NT2/D1 (cell line): ENCODE results near the gene TRAPPC2L.
"Not testable (repeated sequence)": the region's sequence is repeated elsewhere in the genome, so short reads cannot be mapped to it uniquely, and the experiment has no call there.

Experiments
- DNase-seq: peaks from one replicate; pipeline ENCODE4 v3.0.0-alpha.2; 2011; ENCODE audit warnings: low read depth, low spot score
- H3K27me3 ChIP-seq: 2 replicates; pipeline ENCODE4 v1.6.0; 2011; ENCODE audit warnings: mild to moderate bottlenecking; ENCODE audit not compliant: insufficient read length, insufficient read depth
- H3K36me3 ChIP-seq: 2 replicates; pipeline ENCODE4 v1.6.1; 2011; ENCODE audit warnings: mild to moderate bottlenecking, low read length, mixed read lengths; ENCODE audit not compliant: insufficient read depth, insufficient read length
- H3K4me1 ChIP-seq: 2 replicates; pipeline ENCODE4 v1.5.1; 2011; ENCODE audit not compliant: insufficient read depth, insufficient read length
- H3K4me3 ChIP-seq: 2 replicates; pipeline ENCODE4 v1.5.1; 2011; ENCODE audit warnings: low read depth; ENCODE audit not compliant: insufficient read length
- H3K9ac ChIP-seq: 2 replicates; pipeline ENCODE4 v1.6.0; 2011; ENCODE audit warnings: low read depth; ENCODE audit not compliant: insufficient read length
- H3K9me3 ChIP-seq: 2 replicates; pipeline ENCODE4 v1.5.1; 2011; ENCODE audit warnings: mild to moderate bottlenecking, low read length; ENCODE audit not compliant: insufficient read depth
- SUZ12 ChIP-seq: IDR thresholded peaks from 2 replicates; pipeline ENCODE4 v1.6.1; 2011; ENCODE audit not compliant: insufficient read length, insufficient read depth; ENCODE audit errors: extremely low read depth
- YY1 ChIP-seq: IDR thresholded peaks from 2 replicates; pipeline ENCODE4 v1.6.1; 2011; ENCODE audit not compliant: insufficient read length, insufficient read depth
- ZNF274 ChIP-seq: IDR thresholded peaks from 2 replicates; pipeline ENCODE4 v1.6.1; 2011; ENCODE audit warnings: mild to moderate bottlenecking, low read depth, low read length

TRAPPC2L gene

DNA sequence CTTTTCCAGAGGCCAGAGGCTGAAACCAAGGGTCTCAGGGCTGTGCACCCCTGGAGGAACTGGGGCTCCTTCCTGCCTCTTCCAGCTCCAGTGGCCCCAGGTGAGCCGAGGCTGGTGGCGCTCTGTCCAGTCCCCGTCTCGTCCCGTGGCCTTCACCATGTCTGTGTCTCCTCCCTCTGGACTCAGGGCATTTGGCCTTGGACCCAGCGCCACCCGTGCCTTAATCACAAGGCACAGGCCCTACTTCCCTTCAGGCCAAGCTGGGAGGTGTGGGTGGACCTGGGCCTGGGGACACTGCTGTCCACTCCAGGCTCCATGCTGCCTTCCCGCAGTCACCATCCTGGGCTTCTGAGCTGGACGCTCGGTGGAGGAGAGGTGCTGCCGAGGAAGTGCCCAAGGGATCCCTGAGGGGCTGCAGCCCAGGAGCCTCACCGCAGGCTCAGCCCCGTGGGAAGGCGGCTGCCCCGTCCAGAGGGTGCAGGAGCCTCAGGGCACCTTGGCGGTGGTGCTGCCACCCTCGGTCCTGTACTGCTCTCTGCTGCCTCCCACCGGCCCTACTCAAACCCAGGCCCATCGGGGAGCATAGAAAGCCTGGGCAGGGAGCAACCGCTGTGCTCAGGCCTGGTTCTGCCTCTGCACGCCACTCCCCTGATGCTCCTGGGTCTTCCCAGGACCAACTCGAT, 35.6 kb upstream of the TRAPPC2L start:
- H3K9ac ChIP-seq = no peak overlapping the region
- peaks cover 41% of the 10 kb centered on the region for H3K36me3 ChIP-seq
- peaks cover 6% of the 10 kb centered on the region for H3K4me1 ChIP-seq
- H3K9me3 ChIP-seq = no peaks in the 10 kb centered on the region
- no peak overlapping the region for H3K4me3 ChIP-seq
- no peaks in the 10 kb centered on the region for H3K27me3 ChIP-seq
- DNase-seq = no peak
- TF ChIP-seq SUZ12 = no peak
- TF ChIP-seq ZNF274 = no peak
- TF ChIP-seq YY1 = no peak

DNA sequence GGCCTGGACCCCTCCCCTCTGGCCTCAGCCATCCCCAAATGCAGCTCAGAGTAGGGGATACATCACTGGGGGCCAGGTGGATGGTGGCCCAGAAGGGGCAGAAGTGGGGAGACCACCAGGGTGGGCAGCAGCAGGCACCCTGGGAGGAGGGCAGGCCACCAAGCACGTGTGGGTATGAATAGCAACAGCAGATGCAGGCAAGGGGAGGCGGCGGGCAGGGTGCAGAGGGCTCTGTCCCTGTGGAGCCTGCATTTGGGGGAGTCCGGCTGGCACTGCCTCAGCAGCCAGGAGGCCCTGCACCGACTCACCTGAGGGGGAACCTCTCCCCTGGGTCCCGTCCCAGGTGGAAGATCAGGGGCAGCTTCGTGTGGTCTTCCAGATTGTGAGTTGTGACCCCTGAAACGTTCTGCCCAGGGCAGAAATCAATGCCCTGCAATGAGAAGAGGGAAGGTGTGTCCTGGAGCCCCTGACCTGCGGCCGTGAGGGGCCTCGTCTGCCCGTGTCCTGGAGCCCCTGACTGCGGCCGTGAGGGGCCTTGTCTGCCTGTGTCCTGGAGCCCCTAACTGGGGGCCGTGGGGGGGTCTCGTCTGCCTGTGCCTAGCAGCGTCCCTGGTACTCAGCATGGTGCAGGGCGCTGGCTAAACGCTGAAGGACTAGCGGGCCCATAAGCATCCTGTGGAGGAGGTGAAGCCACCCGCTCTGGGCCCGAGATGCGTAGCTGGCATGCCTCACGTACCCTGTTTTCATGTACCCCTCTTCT, 34.5 kb upstream of the TRAPPC2L start:
- TF ChIP-seq ZNF274 = no peak
- no peak for TF ChIP-seq SUZ12
- TF ChIP-seq YY1 = no peak
- H3K4me1 ChIP-seq = peaks cover 6% of the 10 kb centered on the region
- H3K36me3 ChIP-seq = peaks cover 45% of the 10 kb centered on the region
- no peak overlapping the region for H3K9ac ChIP-seq
- no peaks in the 10 kb centered on the region for H3K9me3 ChIP-seq
- H3K27me3 ChIP-seq = no peaks in the 10 kb centered on the region
- H3K4me3 ChIP-seq = no peak overlapping the region
- DNase-seq = no peak

DNA sequence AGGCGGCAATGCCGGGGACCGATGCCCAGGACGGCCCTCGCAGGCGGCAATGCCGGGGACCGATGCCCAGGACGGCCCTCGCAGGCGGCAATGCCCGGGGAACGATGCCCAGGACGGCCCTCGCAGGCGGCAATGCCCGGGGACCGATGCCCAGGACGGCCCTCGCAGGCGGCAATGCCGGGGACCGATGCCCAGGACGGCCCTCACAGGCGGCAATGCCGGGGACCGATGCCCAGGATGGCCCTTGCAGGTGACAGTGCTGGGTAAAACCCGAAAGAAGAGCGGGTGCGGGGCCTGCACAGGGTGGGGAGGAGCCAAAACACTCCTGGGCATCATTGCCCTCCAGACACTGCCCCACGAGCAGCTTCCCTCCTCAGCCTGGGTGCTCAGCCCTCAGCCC, 33.3 kb upstream of the TRAPPC2L start:
- not testable (repeated sequence) for H3K9me3 ChIP-seq, H3K27me3 ChIP-seq, H3K9ac ChIP-seq, DNase-seq, H3K4me1 ChIP-seq, H3K4me3 ChIP-seq
- peaks cover 45% of the 10 kb centered on the region for H3K36me3 ChIP-seq

DNA sequence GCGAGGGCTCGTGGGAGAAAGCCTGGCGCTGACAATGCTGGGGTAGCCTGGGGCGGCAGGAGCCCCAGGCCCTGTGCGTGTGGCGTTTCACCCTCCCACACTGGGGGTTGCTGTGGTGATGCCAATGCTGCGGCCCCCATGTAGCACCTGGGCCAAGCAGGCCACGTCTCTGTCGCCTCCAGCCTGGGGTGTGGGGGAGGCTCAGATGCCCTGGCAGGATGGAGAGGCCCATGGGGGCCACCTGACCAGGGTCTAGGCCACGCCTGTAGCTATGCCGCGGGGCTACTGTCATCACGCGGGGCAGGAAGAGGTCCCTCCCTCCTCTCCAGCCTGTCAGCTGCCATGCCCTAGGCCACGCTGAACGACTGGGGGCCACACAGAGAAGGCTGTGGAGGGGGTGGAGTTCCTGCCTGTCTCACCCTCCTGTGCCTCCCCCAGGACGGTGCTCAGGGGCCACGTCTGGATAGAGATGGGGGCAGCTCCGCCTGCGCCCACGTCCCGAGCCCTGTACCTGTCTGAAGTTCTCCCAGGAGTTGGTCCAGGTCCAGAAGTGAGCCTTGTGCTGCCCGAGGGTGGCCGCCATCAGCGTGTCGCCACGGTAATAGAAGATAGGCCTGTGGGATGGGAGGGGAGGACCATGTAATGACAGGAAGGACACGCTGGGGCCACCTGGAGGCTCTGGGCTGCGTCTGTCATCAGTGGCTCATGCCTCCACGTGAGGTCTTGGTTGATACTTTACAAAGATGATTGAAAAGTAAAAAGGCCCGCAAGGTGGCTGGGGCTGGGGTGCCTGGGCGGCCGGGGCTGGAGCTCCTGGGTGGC, 32.5 kb upstream of the TRAPPC2L start:
- TF ChIP-seq SUZ12 (no peak), ZNF274 (no peak), YY1 (no peak)
- H3K9ac ChIP-seq = no peak overlapping the region
- no peak for DNase-seq
- no peak overlapping the region for H3K4me3 ChIP-seq
- peaks cover 6% of the 10 kb centered on the region for H3K4me1 ChIP-seq
- peaks cover 45% of the 10 kb centered on the region for H3K36me3 ChIP-seq
- H3K27me3 ChIP-seq = no peaks in the 10 kb centered on the region
- no peaks in the 10 kb centered on the region for H3K9me3 ChIP-seq

GRCh38 chr16:88825146-88825545, 31.8 kb upstream of the TRAPPC2L start:
- no peak for TF ChIP-seq YY1
- TF ChIP-seq ZNF274 = no peak
- TF ChIP-seq SUZ12 = no peak
- DNase-seq = no peak

GRCh38 chr16:88826070-88826840, 30.7 kb upstream of the TRAPPC2L start:
- H3K27me3 ChIP-seq = no peaks in the 10 kb centered on the region
- peak overlapping the region; percentile 45 for H3K9ac ChIP-seq
- H3K4me1 ChIP-seq = peaks cover under 1% of the 10 kb centered on the region
- peaks cover 45% of the 10 kb centered on the region for H3K36me3 ChIP-seq
- DNase-seq = no peak
- no peak for TF ChIP-seq ZNF274
- no peak for TF ChIP-seq YY1
- no peak for TF ChIP-seq SUZ12
- no peaks in the 10 kb centered on the region for H3K9me3 ChIP-seq
- no peak overlapping the region for H3K4me3 ChIP-seq

More at GRCh38 chr16:88825146-88825545, 31.8 kb upstream of the TRAPPC2L start:
- H3K4me1 ChIP-seq = peaks cover 6% of the 10 kb centered on the region
- no peak overlapping the region for H3K4me3 ChIP-seq
- no peak overlapping the region for H3K9ac ChIP-seq
- H3K27me3 ChIP-seq = no peaks in the 10 kb centered on the region
- peaks cover 45% of the 10 kb centered on the region for H3K36me3 ChIP-seq
- H3K9me3 ChIP-seq = no peaks in the 10 kb centered on the region
